Renal cortical epithelial cell (primary cell): Measurements from ENCODE around the gene MTURN. TPM values are rescaled to one million over a fixed set of nuclear protein-coding genes. Genes with fewer than 3 reads are reported as not detected.

Experiments used
- DNase-seq: peaks from one replicate; pipeline ENCODE4 v3.0.0-alpha.2; 2011; ENCODE audit warnings: low read depth
- total RNA-seq: library from RNA; depleted of rRNA; stranded (reverse); fragments of >200 nt; gene quantifications from 2 replicates; pipeline ENCODE4 v1.2.3, GENCODE V29; 2014

The MTURN gene
- total RNA-seq, 1 donor from 2014 or later: 19.4 TPM

- no peak for DNase-seq
Observed at GRCh38 chr7:30162133-30162532, 27.3 kb downstream of the MTURN start.

DNA sequence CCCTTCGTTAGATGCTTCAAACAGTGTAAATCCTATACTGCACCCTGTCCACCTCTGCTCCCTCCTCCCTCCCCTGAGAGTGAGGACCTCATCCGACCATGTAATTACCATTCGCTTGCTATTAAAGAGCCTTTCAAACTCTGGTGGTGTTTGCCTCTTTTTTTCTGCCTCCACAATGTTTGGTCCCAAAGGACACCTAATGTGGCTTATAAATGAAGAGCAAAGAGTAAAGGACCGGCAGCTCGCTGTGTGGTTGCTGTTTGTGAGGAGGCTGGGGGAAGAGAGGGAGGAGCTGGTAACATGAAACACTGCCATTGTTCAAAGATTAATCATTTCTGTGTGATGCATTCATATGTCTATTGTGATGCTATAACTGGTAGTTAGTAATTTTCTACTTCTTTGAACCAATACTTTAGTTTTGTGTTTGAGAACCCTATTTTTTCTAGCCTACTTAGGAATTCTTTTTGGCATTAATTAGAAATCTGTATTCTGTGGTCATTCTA, 27.9 kb downstream of the MTURN start:
- peak; percentile 75 for DNase-seq

- no peak for DNase-seq
Observed at GRCh38 chr7:30163231-30163894, 28.6 kb downstream of the MTURN start.

- peak; percentile 69 for DNase-seq
Observed at GRCh38 chr7:30164567-30164966, 29.8 kb downstream of the MTURN start.

DNA sequence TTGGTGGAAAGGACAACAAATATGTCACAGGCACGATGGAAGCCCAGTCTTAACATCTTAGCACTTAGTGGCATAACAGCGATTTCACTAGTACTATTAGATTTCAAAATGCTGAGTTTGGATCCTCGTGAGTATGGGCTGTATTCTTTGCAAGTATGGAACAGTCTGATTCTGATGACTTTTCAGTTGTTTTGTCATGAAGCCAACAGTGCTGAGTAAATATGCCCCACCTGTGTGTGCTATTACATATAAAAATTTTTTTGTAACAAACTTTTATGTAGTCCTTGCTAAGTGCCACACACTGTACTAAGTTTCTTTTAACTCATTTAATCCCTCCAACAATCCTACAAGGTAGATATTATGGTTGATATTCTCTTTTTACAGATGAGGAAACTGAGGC, 30.8 kb downstream of the MTURN start:
- no peak for DNase-seq

DNA sequence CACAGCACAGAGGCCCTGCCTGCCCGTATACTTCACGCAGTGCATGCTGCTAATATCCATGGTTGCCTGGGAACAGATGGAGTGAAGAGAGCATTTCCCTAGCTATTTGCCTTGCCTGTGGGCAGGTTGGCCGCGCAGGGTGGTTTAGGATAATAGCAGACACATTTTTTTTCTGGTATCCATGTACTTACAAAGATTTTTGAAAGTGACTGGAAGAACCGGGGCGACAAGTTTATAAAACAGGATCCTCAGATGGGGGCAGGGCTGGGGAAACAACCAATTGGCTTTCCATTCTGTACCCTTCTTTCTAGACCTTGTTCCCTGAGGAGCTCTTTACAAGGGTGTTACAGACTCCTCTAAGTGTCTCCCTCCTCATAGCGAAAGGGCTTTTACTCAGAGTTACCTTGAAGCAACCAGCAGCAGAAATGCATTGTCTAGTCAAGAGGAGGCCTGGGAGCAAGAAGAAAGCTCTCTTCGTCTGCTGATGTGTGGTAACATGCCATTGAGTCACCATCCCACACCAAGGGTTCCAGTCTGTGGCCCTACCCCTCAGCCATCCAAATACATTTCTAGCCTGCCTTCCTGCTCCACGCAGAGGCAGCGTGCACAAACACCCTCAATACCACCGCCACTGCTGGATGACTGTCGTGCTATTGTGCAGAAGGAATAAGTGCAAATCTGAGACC, 31.5 kb downstream of the MTURN start:
- DNase-seq: no peak

DNA sequence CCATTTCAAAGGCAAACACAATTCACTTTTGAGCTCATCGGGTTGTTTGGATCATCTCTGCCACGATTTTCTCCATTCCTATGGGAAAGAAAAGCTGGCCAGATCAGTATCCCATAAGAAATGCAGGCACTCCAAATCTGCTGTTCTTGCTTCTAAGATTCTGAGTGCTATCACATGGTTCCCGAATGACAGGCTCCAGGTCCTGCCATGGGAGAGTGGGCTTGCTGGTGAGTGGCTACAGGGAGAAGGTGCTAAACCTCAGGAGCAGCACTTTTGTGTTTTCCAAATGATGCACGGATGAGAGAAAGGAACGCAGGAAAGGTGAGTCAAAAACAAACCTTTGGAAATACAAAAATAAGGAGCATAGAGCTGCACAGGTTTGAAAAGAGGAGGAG, 32.1 kb downstream of the MTURN start:
- no peak for DNase-seq

DNA sequence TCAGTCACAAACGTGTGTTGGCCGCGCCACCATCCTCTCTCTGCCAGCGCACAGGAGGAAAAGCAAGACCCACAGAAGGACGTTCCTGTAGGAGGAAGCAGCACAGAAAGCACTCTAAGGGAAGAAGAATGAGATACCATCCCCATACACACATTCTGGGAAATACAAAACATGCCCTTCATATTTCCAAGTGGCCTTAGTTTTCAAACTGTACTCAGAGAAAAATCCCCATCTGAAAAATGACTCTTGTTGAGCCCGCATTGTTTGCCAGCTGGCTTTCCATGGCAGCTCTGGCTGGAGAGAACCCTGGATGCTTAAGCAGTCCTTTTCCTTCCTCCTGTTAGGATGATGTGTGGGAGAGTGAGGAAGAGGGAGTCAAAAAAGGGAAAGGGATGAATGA, 33.1 kb downstream of the MTURN start:
- DNase-seq: no peak

DNA sequence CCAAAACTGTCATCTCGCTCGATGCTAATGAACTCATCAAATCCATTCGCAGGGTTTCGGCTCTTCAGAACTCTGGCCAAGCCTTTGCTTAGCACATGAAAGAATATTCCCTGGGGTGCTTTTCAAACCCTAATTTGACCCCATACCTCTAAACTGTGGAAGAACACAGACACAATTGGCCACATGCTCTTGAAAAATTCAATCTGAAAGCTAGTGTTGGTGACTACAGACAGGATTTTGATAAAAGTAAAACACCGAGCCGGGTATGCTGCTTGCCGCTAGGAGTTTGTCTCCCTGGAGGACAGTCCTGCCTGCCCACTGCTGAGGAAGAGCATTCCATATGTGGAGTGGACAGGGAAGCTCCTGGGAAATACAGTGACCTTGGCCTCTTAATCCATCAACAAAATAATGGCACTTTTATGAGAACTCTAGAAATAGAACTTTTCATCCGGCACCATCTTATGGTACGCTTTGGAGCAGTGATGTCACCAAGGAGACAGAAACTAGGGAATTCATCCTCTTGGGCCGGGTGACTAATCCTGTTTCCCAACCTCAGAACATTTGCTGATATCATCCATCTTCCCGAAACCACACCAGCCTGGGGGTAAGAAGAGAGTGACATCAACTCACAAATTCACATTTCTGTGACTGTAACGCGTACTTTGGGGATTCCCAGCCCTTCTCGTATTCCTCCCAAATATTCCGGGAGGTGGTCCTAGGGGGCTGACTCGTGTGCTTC, 34.2 kb downstream of the MTURN start:
- peak; percentile 78 for DNase-seq

DNA sequence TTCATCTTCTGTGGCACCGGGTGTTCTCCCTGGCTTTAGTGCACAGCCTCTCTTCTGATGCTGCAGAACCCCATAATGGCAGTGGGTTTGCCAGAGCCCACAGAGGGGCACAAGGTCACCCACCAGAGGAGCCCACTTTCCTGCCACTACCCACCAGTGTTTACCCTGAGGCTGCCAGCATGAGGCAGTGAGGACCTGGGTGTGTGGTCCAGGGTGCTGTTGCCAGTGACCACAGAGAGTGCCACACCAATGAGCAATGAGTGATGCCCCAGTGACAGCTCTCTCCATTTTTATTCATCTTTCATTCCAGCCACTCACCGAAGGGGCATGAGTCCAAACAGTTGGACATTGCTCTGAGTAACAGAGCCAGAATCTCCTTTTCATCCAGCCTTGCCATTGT, 34.8 kb downstream of the MTURN start:
- DNase-seq: no peak

DNA sequence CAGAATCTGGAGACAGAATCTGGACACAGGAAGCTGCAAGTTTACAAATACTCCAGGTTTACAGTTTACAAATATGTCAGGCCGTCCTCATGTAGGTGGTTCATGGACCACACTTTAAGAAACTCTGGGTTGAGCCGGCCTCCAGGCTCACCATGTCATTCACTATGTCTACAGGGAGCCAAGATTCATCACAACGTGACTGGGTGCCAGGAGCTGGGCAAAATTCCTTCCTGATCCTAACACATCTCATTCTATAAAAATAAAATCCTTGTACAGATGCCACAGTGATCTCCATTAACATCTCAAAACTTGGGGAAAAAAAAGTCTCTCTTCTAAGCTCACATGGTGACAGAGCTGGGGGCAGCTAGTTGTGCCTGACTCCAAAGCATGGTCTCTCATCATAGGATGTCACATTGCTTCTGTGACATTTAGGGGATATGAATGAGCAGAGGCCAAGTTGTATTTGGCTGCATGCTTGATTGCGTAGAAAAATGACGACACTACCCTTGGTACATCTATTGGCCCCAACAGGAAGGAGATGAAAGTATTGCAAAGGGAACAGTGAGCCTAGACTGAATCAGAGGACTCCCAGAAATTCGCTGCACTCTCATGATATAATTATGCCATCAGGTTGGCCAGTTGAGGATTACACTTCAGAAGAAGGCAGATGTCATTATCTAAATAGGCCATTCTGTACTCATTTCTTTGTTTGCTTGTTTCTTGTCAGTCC, 35.9 kb downstream of the MTURN start:
- no peak for DNase-seq

DNA sequence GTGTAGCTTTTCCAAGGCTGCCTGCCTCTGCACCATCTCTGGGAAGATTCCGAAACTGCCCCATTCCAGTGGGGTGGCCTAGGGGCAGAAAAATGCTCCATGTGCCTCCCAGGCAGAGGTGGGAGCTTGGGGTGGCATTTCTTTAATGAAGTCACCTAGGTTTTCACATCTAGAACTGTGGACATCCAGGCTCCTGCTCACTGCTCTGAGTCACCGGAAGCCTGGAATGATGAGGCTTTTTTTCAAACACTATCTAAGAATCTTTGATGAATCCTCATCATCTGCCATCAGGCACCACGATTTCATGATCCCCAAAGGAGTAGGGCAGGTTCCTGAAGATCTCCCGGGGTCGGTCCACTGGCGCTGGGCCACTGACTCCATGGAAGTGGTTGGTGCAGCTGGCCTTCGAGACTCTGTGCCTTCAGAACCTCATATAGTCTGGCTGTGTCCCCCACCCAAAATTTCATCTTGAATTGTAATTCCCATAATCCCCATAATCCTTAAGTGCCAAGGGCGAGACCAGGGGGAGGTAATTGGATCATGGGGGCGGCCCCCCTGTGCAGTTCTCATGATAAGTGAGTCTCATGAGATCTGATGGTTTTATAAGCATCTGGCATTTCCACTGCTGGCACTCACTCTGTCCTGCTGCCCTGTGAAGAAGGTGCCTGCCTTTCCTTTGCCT, 37.1 kb downstream of the MTURN start:
- peak; percentile 21 for DNase-seq

GRCh38 chr7:30172451-30172850, 37.7 kb downstream of the MTURN start:
- peak; percentile 84 for DNase-seq

DNA sequence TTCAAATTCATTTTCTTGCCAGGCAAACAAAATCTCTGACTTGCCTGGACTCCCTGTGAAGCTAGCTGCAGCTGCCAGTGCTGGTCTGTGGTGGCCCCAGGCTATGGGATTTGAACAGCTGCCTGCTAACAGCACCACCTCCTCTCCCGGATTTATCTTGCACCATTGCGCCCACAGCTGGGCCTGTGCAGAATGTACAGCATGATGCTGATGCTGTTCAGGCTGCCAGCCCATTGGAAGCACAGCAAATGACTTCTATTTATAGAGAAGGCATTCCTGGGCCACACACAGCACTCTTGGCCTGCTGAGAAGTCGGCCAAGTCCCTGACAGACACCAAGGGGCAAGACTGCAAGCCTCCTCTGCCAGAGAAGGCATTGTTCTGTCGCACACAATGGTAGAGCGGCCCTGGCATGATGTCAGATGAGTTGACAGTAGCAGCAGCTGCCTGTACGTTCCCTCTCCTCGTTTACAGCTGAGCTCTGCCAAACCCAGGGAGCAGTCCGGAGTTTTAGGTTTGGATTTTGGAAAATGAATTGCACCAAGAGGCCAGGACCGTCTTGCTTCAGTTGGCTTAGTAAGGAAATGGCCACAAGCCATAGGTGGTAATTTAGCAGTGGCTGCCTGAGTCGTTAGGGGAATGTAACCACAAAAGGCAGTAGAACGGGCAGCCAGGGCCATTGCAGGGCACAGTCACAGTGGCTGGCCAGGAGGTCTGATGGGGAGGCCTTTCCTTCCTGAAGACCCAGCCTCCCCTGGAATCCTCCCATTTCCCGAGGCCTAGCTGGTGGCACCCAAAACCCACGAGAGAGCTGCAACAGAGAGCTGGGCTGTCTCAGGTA, 38.5 kb downstream of the MTURN start:
- peak; percentile 84 for DNase-seq

- DNase-seq: no peak
Observed at GRCh38 chr7:30175180-30175579, 40.4 kb downstream of the MTURN start.

- no peak for DNase-seq
Observed at GRCh38 chr7:30175636-30176147, 40.9 kb downstream of the MTURN start.

DNA sequence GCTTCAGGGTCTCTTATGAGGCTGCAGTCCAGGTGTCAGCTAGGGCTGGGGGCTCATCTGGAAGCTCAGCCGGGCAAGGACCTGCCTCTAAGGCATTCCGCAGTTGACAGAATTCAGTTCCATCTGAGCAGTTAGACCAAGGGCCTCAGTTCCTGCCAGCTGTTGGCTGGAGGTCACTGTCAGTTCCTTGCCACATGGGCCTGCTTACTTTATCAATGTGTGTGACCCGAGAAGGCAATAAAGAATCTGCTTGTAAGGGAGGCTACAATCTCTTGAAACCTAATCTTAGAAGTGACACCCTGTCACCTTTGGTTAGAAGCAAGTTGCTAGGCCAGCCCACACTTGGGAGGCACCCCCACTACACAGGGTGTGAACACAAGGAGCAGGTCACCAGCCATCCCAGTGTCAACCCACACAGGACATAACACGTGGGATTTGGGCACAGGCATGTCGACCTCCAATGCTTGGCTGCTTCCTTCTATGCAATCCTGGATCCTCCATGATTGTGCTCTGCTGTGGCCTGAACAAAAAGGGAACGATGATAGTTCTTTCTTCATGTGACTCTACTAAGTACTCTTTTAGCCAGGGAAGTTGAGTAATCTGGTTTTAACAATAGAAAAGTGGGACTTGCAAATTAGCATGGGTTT, 41.8 kb downstream of the MTURN start:
- DNase-seq: no peak

DNA sequence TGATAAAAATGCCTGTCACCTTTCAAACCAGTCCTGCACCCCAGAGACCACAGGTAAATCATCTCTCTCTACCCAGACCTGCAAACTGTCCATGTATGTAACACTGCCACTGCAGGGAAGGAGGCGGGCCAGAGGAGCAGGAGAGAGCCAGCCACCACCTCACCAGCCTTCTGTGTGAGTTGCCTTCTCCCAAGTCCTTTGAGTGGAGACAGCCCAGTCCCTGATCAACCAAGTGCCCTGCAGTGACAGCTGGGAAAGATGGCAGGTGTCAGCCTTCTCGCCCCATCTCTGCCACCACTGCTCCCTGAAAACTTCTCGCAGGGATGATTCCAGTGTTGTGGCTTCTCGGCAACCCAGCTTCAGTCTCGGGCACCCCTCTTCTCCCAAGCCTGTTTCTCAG, 42.4 kb downstream of the MTURN start:
- no peak for DNase-seq

GRCh38 chr7:30177965-30178364, 43.2 kb downstream of the MTURN start:
- peak; percentile 21 for DNase-seq
